AG04449 (cell line): ENCODE data around the gene PHLDA2.

ENCODE experiments used
- CTCF ChIA-PET: fragments of 350-600 bp; formaldehyde crosslinking; extraction: SDS; loops from one replicate; lab custom pipeline; 2021; ENCODE audit warnings: antibody characterized with exemption; lab: Yijun Ruan, JAX
- POLR2A ChIA-PET: fragments of 400-600, 350-600 bp; formaldehyde crosslinking; extraction: SDS; loops from one replicate; lab custom pipeline; 2020; ENCODE audit warnings: antibody characterized with exemption, inconsistent platforms; lab: Yijun Ruan, JAX
- DNase-seq: peaks from one replicate; pipeline ENCODE4 v3.0.0-alpha.2; 2010; ENCODE audit warnings: low read depth, low spot score
- H3K4me3 ChIP-seq: 2 replicates; pipeline ENCODE4 v1.5.1; 2011; ENCODE audit warnings: low read depth, mild to moderate bottlenecking, control low read depth, low read length
- CTCF ChIP-seq: IDR thresholded peaks from one replicate; pipeline ENCODE4 v1.5.1; 2011; ENCODE audit warnings: mild to moderate bottlenecking, moderate library complexity, low read length, control low read depth, inconsistent platforms; ENCODE audit not compliant: insufficient read depth; ENCODE audit errors: missing control alignments

PHLDA2 gene

GRCh38 chr11:2922655-2923054 is 6.6 kb downstream of the PHLDA2 start:
- ChIA-PET POLR2A (no interaction called here), CTCF (no interaction called here)
- DNase-seq, result no peak
- no peak overlapping the region for H3K4me3 ChIP-seq
- no peak for TF ChIP-seq CTCF

- POLR2A ChIA-PET, result no interaction called here
- no peak for DNase-seq
- CTCF ChIA-PET, result interaction anchor here (0.5 to 0.6 kb wide), 2 partner anchors 15 to 288 kb away, joined by 3 to 4 read pairs; no protein-coding TSS in a partner anchor
- TF ChIP-seq CTCF, result no peak
- no peak overlapping the region for H3K4me3 ChIP-seq
Measured at GRCh38 chr11:2921742-2922493, 7.3 kb downstream of the PHLDA2 start.

DNA sequence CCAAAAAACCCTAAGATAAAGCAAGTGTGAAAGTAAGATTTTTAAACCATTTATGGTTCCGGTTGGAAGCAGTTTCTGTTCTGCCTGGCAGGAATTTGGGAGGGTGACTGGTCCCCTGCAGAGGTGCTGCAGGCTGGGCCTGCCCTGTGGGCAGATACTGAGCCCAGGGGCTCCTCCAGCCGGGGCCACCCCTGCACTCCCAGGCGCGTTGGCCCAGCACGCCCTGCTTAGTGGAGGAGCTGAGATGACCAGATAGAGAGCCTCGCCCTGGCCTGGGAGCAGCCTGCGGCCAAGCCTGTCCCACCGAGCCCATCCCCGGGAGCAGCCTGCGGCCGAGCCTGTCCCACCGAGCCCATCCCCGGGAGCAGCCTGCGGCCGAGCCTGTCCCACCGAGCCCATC is 8.0 kb downstream of the PHLDA2 start:
- ChIA-PET CTCF (interaction anchor here (0.6 kb wide), 1 partner anchor 16 kb away, joined by 3 read pairs; no protein-coding TSS in a partner anchor), POLR2A (interaction anchor here (1.9 kb wide), 1 partner anchor 8 kb away, joined by 16 read pairs; the partner anchor contains the start of gene PHLDA2)

GRCh38 chr11:2920343-2920742 is 8.9 kb downstream of the PHLDA2 start:
- ChIA-PET CTCF (no interaction called here), POLR2A (interaction anchor here (1.3 to 1.9 kb wide), 2 partner anchors 9 to 10 kb away, joined by 3 to 16 read pairs; partner anchors contain the start of gene PHLDA2)
- DNase-seq, result no peak
- no peak overlapping the region for H3K4me3 ChIP-seq
- no peak for TF ChIP-seq CTCF

More for the DNA sequence above, 8.0 kb downstream of the PHLDA2 start:
- no peak for DNase-seq
- H3K4me3 ChIP-seq, result no peak overlapping the region
- TF ChIP-seq CTCF, result no peak

- no peak for TF ChIP-seq CTCF
- ChIA-PET CTCF (no interaction called here), POLR2A (interaction anchor here (1.3 to 1.9 kb wide), 2 partner anchors 9 to 10 kb away, joined by 3 to 16 read pairs; partner anchors contain the start of gene PHLDA2)
- H3K4me3 ChIP-seq, result no peak overlapping the region
- no peak for DNase-seq
Measured at GRCh38 chr11:2919837-2920236, 9.4 kb downstream of the PHLDA2 start.

DNA sequence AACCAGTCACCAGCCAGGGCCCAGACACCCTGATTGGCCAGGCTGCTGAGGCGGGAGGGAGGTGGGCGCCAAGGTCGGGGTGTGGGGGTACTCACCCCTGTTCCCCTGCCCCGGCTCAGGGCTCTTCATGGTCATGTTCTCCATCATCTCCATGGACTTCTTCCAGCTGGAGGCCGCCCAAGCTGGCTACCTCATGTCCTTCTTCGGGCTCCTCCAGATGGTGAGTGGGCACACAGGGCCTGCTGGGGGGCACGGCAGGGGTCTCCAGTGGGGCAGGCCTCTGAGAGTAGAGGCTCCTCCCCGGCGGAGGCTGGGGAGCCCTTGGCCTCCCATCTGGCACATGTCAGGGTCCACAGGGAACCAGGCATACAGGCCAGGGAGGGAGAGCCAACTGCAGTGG is 10.0 kb downstream of the PHLDA2 start:
- no peak for DNase-seq
- ChIA-PET CTCF (no interaction called here), POLR2A (interaction anchor here (1.9 to 2.2 kb wide), 2 partner anchors 10 kb away, joined by 13 to 16 read pairs; partner anchors contain the start of gene PHLDA2)
- no peak for TF ChIP-seq CTCF
- H3K4me3 ChIP-seq, result no peak overlapping the region
